GM18526 (cell line): Measurements from ENCODE around the gene IL9R.

Source experiments
- POLR2A ChIP-seq: IDR thresholded peaks from 3 replicates; pipeline ENCODE4 v1.6.1; 2011; ENCODE audit not compliant: insufficient read length; ENCODE audit errors: extremely low read depth

Gene IL9R, protein sequence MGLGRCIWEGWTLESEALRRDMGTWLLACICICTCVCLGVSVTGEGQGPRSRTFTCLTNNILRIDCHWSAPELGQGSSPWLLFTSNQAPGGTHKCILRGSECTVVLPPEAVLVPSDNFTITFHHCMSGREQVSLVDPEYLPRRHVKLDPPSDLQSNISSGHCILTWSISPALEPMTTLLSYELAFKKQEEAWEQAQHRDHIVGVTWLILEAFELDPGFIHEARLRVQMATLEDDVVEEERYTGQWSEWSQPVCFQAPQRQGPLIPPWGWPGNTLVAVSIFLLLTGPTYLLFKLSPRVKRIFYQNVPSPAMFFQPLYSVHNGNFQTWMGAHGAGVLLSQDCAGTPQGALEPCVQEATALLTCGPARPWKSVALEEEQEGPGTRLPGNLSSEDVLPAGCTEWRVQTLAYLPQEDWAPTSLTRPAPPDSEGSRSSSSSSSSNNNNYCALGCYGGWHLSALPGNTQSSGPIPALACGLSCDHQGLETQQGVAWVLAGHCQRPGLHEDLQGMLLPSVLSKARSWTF

DNA sequence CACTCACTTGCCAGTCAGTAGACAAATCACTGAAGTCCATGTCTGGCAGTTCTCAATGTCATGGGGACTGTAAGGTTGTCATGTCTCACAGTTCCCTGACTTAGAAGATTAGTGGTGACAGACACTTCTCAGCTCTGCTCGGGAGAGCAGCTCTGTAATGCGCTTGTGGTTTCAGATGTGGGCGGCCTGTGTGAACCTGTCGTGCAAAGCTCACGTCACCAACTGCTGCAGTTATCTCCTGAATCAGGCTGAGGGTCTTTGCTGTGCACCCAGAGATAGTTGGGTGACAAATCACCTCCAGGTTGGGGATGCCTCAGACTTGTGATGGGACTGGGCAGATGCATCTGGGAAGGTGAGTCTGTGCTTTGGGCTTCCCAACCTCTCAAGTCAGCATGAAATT is at the start of gene IL9R:
Gene IL9R, plus strand, starts transcription at position 261 of the 400 bp plus-strand sequence. Its CDS starts 64 bp downstream, at position 325.
- TF ChIP-seq POLR2A: no peak

DNA sequence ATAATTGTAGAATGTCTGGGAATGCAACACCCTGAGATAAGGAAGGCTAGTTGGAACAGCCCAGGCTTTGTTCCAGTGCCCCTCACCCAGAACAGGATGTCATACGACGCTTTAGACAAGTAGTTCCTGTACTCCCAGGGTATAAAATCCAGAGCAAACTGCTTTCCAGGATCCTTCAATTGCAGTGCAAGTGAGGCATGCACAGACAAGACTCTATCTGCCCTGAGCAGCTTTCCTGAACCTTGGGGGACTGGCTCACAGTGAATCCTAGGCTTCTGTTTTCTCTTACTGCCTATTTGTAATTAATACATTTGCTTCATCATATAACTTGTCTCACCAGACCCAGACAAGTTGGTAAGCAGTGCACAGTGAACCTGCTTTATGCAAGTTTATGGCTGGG is 48.4 kb upstream of the IL9R start:
- no peak for TF ChIP-seq POLR2A

DNA sequence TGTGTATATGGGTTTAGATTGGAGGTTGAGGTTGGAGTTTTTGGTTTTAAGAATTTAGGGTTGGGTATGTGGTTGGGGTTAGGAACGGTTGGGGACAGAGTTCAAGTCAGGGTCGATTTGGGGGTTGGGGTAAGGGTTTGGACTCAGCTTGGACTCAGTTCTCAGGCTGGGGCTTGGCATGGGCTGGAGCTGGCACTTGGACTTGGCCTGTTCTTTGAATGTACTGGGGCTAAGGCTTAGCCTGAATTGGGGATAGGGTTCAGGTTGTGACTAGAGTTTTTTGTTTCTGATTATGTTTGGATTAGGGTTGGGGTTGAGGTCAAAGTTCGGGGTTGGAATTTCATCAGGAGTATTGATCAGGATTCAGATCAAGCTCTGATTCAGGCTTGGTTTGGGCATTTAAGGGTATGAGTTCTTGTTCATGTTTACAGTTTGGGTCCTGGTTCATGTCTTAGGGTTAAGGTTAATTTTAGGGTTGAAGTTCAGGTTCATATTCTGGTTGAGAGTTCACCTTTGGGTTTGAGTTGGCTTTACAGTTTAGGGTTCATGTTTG is 46.2 kb upstream of the IL9R start:
- TF ChIP-seq POLR2A: no peak

DNA sequence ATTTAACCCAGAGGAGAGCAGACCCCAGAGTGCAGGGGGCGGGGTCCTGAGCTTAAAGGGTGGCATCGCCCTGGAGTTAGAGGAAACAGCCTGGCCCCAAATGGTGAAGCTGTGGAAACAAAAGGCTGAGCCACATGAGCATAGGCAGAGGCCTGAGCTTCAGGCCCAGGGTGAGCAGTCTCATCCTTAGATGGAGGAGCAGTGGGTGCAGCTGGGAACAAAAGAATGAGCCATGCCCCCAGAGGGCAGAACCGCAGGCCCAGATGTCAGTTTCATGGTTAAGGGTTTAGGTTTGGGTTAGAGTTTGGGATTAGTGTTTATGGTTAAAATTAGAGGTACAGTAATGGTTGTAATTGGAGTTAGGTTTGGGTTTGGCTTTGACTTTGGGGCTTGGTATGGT is 44.4 kb upstream of the IL9R start:
- TF ChIP-seq POLR2A: no peak

DNA sequence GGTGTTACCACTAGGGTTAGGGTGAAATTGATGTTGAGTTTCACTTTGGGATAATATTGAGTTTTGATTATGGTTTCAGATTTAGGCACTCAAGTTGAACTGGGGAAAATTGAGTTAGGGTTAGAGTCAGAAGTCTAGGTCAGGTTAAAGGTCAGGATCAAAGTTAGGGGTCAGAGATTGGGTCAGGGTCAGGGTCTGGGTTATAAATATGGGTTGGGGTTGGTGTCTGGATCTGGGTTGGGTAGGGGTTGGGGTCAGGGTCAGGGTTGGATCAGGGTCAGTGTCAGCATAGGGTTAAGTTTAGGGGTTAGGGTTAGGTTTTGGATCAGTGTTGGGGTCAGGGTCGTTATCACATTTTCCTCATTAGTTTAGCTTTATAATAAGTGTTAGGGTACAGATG is 42.7 kb upstream of the IL9R start:
- TF ChIP-seq POLR2A: no peak

DNA sequence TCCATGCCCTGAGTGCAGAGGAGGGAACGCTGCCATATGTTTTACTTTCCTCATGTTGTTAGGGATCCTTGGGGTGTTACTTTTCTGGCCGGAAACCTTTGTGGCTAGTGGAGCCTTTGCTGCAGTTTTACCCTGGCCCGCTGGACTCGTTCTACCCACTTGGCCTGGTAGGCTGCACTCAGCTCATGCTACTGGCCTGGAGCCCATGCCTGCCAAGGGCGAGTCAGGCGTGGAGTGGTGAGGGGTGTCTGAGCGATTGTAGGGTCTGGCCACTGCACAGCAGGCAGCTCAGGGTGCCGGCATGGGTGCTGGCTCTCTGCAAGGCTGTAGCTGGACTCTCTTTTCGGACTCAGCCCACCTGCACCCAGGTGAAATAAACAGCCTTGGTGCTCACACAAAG is 41.4 kb upstream of the IL9R start:
- TF ChIP-seq POLR2A: no peak

DNA sequence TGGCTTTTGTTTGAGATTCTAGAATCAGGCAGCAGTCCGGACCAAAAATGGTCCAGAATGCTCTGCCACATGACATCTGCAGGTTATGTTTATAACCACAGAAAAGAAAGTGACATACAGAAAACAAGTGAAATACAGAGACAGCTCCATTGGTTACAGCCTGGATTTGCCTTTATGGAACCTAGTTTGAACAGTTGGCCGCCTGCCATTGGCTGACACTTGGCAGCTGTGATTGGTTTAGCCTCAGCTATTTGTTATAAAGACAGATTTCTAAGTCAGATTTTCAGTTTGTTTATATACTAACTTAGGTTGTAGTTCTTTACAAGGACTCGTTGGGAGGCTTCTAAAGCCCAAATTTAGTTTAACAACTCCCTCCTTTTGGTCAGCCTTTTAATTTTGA is 40.8 kb upstream of the IL9R start:
- TF ChIP-seq POLR2A: no peak

DNA sequence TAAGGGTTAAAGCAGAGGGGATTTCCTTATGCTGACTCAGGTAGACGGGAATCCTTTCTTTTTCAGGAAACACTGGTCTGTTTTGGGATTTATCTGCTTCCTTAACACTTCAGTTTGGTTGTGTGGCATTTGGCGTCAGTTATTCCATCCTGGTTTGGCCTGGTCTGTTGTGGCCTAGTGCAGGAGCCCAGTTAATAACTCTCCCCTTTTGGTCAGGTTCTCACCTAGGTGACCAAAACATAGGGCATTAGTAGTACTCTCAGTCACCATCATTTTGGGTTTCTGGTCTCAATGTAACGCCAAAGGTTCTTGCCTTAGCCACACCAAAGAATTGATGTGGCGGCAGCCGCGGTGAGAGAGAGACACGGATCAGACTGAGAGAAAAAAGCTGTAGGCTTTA is 39.7 kb upstream of the IL9R start:
- TF ChIP-seq POLR2A: no peak

DNA sequence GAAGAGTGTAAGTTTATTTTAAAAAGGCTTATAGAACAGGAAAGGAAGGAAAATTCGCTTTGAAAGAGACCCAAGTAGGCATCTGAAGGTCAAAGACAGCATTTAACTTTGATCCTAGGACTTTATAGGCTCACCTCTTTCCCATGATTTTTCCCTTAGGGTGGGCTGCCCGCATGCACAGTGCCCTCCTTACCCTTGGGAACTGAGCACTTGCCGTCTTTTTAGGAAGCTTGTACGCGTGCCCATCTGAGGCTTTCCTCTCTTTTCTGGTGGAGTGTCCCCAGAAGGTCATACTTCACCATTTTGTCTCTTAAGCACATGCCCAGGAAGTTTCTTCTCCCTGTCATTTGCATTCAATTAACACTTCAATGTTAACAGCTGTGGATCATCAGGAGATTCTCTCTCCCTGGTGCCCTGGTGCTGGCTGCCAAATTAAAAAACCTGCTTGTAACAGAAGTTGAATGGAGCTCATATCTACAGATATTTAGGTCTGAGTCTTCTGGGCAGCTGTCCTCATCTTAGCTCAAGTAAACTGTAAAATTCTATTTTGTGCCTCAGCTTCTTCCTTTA is 38.4 kb upstream of the IL9R start:
- no peak for TF ChIP-seq POLR2A

DNA sequence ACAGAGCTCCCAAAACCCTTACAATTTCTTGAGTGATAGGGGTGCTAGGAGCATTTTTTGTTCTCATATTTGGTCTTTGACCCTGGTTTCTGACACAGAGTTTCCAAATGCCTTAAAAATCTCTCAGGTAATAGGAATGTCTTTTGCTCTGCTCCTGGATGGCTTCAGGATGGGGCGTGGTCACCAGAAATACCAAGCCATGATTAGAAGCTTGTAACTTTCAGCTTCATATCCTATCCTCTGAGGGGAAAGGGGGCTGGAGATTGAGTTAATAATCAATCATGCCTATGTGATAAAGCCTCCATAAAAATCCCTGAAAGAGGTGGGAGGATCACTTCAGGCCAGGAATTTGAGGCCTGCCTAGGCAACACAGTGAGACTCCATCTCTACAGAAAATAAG is 34.6 kb upstream of the IL9R start:
- TF ChIP-seq POLR2A: no peak

DNA sequence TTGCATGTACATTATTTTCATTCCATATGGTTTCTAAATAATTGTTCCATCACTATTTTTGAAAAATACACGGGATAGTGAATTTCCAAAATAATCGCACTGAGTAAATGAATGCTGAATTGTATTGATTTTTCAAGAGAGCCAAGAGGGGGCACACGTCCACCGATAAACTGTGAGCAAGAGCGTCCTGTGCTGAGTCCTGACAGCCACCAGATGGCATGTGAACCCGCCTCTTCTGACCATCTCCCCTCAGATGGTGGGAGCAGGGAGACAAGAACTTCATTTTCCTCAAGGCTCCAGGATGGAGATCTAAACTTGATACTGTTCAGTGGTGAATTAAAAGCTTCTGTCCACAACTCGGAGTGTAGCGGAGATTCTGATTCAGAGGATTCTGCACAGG is 30.6 kb upstream of the IL9R start:
- TF ChIP-seq POLR2A: no peak

DNA sequence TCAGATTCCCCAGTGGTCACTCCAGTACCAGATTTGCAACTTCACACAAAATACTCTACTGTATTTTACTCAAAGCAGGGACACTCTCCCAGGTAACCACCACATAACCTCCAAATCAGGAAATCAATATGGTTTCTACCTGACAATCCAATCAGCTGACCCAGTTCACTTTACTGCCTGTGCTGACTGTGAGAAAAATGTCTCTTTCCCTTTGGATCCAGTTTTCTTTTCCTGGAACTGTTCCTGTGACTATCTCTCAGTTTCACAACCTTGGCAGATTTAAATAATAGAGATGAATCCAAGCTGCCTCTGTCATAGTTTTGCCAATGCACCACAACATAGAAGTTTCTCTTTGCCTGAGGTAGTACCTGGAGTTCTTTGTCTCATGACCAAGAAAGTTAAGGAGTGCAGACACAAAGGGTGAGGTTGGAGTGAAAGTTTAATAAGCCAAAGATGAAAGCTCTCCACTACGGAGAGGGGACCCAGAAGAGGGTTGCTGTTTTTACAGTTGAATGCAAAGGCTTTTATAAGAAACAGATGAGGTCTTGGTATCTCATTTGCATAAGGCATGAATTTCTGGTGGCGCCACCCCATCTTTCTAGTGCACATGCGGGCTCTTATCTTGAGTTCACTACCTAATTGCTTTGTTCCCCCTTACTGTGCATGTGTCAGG is 29.7 kb upstream of the IL9R start:
- TF ChIP-seq POLR2A: no peak

DNA sequence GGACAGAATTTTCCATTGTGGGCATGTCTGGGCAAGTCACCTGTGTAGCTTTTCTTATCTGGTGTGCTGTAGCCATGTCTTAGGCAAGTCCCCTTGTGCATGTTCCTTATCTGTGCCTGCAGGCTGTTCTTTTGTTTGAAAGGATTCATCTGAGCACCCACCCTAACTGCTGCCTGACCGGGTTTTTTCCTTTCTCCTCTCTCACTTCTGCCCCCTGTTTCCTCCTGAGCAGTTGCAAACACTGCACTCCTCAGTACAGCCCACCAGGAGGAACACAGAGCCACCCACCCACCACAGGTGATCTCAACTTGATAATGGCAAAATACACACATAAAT is 29.2 kb upstream of the IL9R start:
- no peak for TF ChIP-seq POLR2A

DNA sequence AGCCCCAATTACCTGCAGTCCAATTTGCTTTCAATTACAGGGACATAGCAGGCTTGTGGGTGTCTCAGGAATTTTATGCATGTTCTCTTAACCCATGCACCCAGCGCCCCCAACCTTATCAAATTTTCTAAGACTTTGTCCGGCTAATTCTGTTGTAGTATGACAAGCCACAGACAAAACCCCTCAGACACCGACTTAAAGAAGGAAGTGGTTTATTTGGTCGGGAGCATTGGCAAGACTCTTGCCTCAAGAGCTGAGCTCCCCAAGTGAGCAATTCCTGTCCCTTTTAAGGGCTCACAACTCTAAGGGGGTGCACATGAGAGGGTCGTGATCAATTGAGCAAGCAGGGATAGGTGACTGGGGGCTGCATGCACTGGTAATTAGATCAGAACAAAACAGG is 28.7 kb upstream of the IL9R start:
- TF ChIP-seq POLR2A: no peak

DNA sequence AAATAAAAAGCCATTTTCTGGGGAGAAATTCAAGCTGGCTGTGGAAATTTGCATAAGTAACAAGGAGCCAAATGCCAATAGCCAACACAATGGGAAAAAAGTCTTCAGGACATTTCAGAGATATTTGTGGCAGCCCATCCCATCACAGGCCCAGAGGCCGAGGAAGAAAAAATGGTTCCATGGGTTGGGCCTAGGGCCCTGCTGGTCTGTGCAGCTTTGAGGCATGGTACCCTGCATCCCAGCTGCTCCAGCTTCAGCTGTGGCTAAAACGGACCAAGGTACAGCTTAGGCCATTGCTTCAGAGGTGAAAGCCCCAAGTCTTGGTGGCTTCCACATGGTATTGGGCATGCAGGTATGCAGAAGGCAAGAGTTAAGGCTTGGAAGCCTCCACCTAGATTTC is 14.2 kb upstream of the IL9R start:
- no peak for TF ChIP-seq POLR2A

DNA sequence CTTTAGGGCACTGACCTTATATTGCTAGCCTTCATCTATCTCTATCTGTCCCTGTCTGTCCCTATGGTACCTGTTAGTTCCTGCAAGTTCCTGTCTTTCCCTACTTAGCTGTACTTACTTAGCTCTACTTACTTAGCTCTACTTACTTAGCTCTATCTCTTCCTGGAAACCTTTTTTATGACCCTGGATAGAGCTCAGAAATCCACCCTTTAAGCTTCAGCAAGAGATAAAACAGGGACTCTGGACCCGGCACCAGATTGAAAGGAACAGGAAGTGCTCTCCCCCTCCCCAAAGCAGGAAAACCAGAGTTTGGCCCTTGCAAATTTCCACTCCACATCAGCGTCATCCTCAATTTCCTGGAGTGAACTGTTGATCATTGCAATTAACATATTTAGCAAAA is 12.3 kb upstream of the IL9R start:
- TF ChIP-seq POLR2A: no peak
